GM19452 (cell line): Measurements from ENCODE around the gene SLC35F1.

Experiments
- ATAC-seq: cut with Tn5 transposase; IDR thresholded peaks from one replicate; pipeline ENCODE4 v1.9.1; 2021; ENCODE audit not compliant: unreplicated experiment

The SLC35F1 gene

GRCh38 chr6:118103381-118104146 lies 196.5 kb downstream of the SLC35F1 start:
- ATAC-seq = no peak

GRCh38 chr6:118122161-118122725 lies 215.2 kb downstream of the SLC35F1 start:
- ATAC-seq = no peak

GRCh38 chr6:118122801-118123200 lies 215.7 kb downstream of the SLC35F1 start:
- no peak for ATAC-seq

GRCh38 chr6:118123503-118124037 lies 216.5 kb downstream of the SLC35F1 start:
- no peak for ATAC-seq

- no peak for ATAC-seq
These were observed 217.8 kb downstream of the SLC35F1 start for GRCh38 chr6:118124851-118125250.

- ATAC-seq = no peak
These were observed 221.7 kb downstream of the SLC35F1 start for GRCh38 chr6:118128755-118129154.

- ATAC-seq = no peak
These were observed 227.1 kb downstream of the SLC35F1 start for GRCh38 chr6:118134206-118134605.

GRCh38 chr6:118134736-118135135 lies 227.7 kb downstream of the SLC35F1 start:
- no peak for ATAC-seq

- ATAC-seq = no peak
These were observed 228.3 kb downstream of the SLC35F1 start for GRCh38 chr6:118135371-118135770.

GRCh38 chr6:118141211-118141610 lies 234.1 kb downstream of the SLC35F1 start:
- ATAC-seq = no peak

GRCh38 chr6:118146584-118146983 lies 239.5 kb downstream of the SLC35F1 start:
- no peak for ATAC-seq

- ATAC-seq = no peak
These were observed 240.4 kb downstream of the SLC35F1 start for GRCh38 chr6:118147511-118147910.

- no peak for ATAC-seq
These were observed 241.5 kb downstream of the SLC35F1 start for GRCh38 chr6:118148561-118148960.

- ATAC-seq = no peak
These were observed 245.5 kb downstream of the SLC35F1 start for GRCh38 chr6:118152524-118152923.

- no peak for ATAC-seq
These were observed 254.3 kb downstream of the SLC35F1 start for GRCh38 chr6:118161343-118161742.

GRCh38 chr6:118163542-118163941 lies 256.5 kb downstream of the SLC35F1 start:
- ATAC-seq = no peak

GRCh38 chr6:118165500-118165899 lies 258.4 kb downstream of the SLC35F1 start:
- no peak for ATAC-seq

- ATAC-seq = no peak
These were observed 261.4 kb downstream of the SLC35F1 start for GRCh38 chr6:118168421-118168820.

GRCh38 chr6:118171852-118172251 lies 264.8 kb downstream of the SLC35F1 start:
- ATAC-seq = no peak

GRCh38 chr6:118174071-118174470 lies 267.0 kb downstream of the SLC35F1 start:
- ATAC-seq = no peak

- no peak for ATAC-seq
These were observed 270.7 kb downstream of the SLC35F1 start for GRCh38 chr6:118177720-118178119.

GRCh38 chr6:118179048-118179447 lies 272.0 kb downstream of the SLC35F1 start:
- ATAC-seq = no peak
